Measurements from ENCODE around the gene SIK2.

The SIK2 gene

GRCh38 chr11:111557425-111558111 lies 44.7 kb upstream of the SIK2 start:
- Histone ChIP-seq H3K4me2 (ENCODE audit: insufficient read depth, low read length) (no peak overlapping the region), H3K36me3 (ENCODE audit: insufficient read depth, low read length) (no peaks in the 10 kb centered on the region)
- no peak for DNase-seq

DNA sequence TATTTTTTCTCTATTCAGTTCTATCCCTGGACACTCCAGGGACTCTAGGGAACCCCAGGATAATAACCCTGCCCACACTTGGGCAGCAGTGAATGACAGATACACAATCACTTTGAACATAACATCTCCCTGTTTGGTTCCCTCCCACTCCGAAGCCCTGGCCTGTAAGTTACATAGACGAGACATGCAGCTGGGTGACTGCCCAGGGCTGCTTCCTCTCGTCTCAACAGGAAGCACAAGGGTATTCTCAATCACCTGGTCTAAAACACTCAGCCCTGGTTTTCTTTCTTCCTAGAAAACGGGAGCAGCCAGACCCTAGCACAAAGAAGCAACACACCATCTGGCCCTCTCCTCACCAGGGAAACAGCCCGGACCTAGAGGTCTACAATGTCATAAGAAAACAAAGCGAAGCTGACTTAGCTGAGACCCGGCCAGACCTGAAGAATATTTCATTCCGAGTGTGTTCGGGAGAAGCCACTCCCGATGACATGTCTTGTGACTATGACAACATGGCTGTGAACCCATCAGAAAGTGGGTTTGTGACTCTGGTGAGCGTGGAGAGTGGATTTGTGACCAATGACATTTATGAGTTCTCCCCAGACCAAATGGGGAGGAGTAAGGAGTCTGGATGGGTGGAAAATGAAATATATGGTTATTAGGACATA lies 42.3 kb upstream of the SIK2 start:
- TF ChIP-seq EZH2 (IDR thresholded peaks at IDR 0.05; ENCODE audit: borderline replicate concordance, low read depth, low read length, severe bottlenecking) = no peak
- no peak for TF ChIP-seq CTCF (IDR thresholded peaks at IDR 0.05; ENCODE audit: borderline replicate concordance, extremely low read depth, low read length, poor library complexity, severe bottlenecking)
- H3K4me2 ChIP-seq (ENCODE audit: insufficient read depth, low read length) = no peak overlapping the region
- H3K27me3 ChIP-seq (ENCODE audit: insufficient read depth, low read length, poor library complexity) = no peaks in the 10 kb centered on the region
- H3K4me1 ChIP-seq (ENCODE audit: insufficient read depth, low read length) = no peaks in the 10 kb centered on the region
- H3K4me3 ChIP-seq (ENCODE audit: low read depth in 1 of 2, low read length in 2 of 2) = no peak overlapping the region
- no peaks in the 10 kb centered on the region for H4K20me1 ChIP-seq (ENCODE audit: insufficient read depth, low read length)
- no peaks in the 10 kb centered on the region for H3K79me2 ChIP-seq (ENCODE audit: insufficient read depth, low read length)
- no peak overlapping the region for H3K27ac ChIP-seq (ENCODE audit: low read length)
- no peaks in the 10 kb centered on the region for H3K36me3 ChIP-seq (ENCODE audit: insufficient read depth, low read length)
- H3K9ac ChIP-seq (ENCODE audit: low read depth, low read length) = no peak overlapping the region
- ATAC-seq (ENCODE audit: insufficient read depth, low read depth) (no peak), DNase-seq (no peak)
- H2AFZ ChIP-seq (ENCODE audit: low read depth, low read length) = no peak overlapping the region
- peaks cover 5% of the 10 kb centered on the region for H3K9me3 ChIP-seq (ENCODE audit: insufficient read depth, low read length, severe bottlenecking)

More at GRCh38 chr11:111557425-111558111, 44.7 kb upstream of the SIK2 start:
- peaks cover 4% of the 10 kb centered on the region for H3K27me3 ChIP-seq (ENCODE audit: insufficient read depth, low read length, poor library complexity)
- no peak overlapping the region for H3K4me3 ChIP-seq (ENCODE audit: low read depth in 1 of 2, low read length in 2 of 2)
- no peaks in the 10 kb centered on the region for H4K20me1 ChIP-seq (ENCODE audit: insufficient read depth, low read length)
- H2AFZ ChIP-seq (ENCODE audit: low read depth, low read length) = no peak overlapping the region
- no peak overlapping the region for H3K27ac ChIP-seq (ENCODE audit: low read length)
- peaks cover 5% of the 10 kb centered on the region for H3K9me3 ChIP-seq (ENCODE audit: insufficient read depth, low read length, severe bottlenecking)
- TF ChIP-seq CTCF (IDR thresholded peaks at IDR 0.05; ENCODE audit: borderline replicate concordance, extremely low read depth, low read length, poor library complexity, severe bottlenecking) = no peak
- no peak for TF ChIP-seq EZH2 (IDR thresholded peaks at IDR 0.05; ENCODE audit: borderline replicate concordance, low read depth, low read length, severe bottlenecking)
- ATAC-seq (ENCODE audit: insufficient read depth, low read depth) = no peak
- H3K79me2 ChIP-seq (ENCODE audit: insufficient read depth, low read length) = no peaks in the 10 kb centered on the region
- H3K4me1 ChIP-seq (ENCODE audit: insufficient read depth, low read length) = no peaks in the 10 kb centered on the region
- no peak overlapping the region for H3K9ac ChIP-seq (ENCODE audit: low read depth, low read length)

DNA sequence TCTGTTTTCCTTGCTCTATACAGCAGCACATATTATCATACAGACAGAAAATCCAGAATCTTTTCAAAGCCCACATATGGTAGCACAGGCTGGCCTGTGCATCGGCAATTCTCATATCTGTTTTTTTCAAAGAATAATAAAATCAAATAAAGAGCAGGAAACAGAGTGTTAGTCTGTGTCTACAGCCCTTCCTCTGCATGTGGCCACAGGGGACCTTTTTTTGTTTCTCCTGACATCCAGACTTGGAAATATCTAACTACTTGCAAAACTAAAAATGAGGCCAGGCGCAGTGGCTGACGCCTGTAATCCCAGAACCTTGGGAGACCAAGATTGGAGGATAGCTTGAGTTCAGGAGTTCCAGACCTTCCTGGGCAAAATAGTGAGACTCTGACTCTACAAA lies 41.4 kb upstream of the SIK2 start:
- no peak for TF ChIP-seq EZH2 (IDR thresholded peaks at IDR 0.05; ENCODE audit: borderline replicate concordance, low read depth, low read length, severe bottlenecking)
- no peak for TF ChIP-seq CTCF (IDR thresholded peaks at IDR 0.05; ENCODE audit: borderline replicate concordance, extremely low read depth, low read length, poor library complexity, severe bottlenecking)
- H3K36me3 ChIP-seq (ENCODE audit: insufficient read depth, low read length) = no peaks in the 10 kb centered on the region
- H3K4me1 ChIP-seq (ENCODE audit: insufficient read depth, low read length) = no peaks in the 10 kb centered on the region

More for the DNA sequence above, 41.4 kb upstream of the SIK2 start:
- DNase-seq = no peak
- Histone ChIP-seq H4K20me1 (ENCODE audit: insufficient read depth, low read length) (no peaks in the 10 kb centered on the region), H3K27ac (ENCODE audit: low read length) (no peak overlapping the region), H3K9me3 (ENCODE audit: insufficient read depth, low read length, severe bottlenecking) (peaks cover 5% of the 10 kb centered on the region), H3K4me2 (ENCODE audit: insufficient read depth, low read length) (no peak overlapping the region), H3K4me3 (ENCODE audit: low read depth in 1 of 2, low read length in 2 of 2) (no peak overlapping the region), H3K27me3 (ENCODE audit: insufficient read depth, low read length, poor library complexity) (no peaks in the 10 kb centered on the region), H3K79me2 (ENCODE audit: insufficient read depth, low read length) (no peaks in the 10 kb centered on the region), H3K9ac (ENCODE audit: low read depth, low read length) (no peak overlapping the region), H2AFZ (ENCODE audit: low read depth, low read length) (no peak overlapping the region)
- ATAC-seq (ENCODE audit: insufficient read depth, low read depth) = no peak

All from DND-41 (cell line).